Thymus (tissue), 11 donors: Measurements from ENCODE around the gene UTRN. TPM values are rescaled to one million over a fixed set of nuclear protein-coding genes. Genes with fewer than 3 reads are reported as not detected.

Experiments used
- DNase-seq, 9 donors: peaks; one replicate each; pipeline ENCODE4 v3.0.0-alpha.2; 2013; ENCODE audit warnings: low spot score in 9 of 9, low read depth in 6 of 9, missing footprints in 1 of 9
- H3K27ac ChIP-seq, 2 donors: one replicate each; pipeline ENCODE4 v1.5.1; 2013; ENCODE audit warnings: control low read depth in 1 of 2, low read depth in 1 of 2, low read length in 1 of 2, mild to moderate bottlenecking in 1 of 2, moderate library complexity in 1 of 2
- H3K27me3 ChIP-seq, 2 donors: one replicate each; pipeline ENCODE4 v1.5.1; 2013; ENCODE audit warnings: low read length in 1 of 2; ENCODE audit not compliant: control insufficient read depth in 2 of 2, insufficient read depth in 1 of 2
- H3K36me3 ChIP-seq, 2 donors: one replicate each; pipeline ENCODE4 v1.5.1; 2013; ENCODE audit warnings: low read length in 1 of 2, mild to moderate bottlenecking in 1 of 2, moderate library complexity in 1 of 2; ENCODE audit not compliant: control insufficient read depth in 2 of 2, insufficient read depth in 2 of 2
- H3K4me1 ChIP-seq, 2 donors: one replicate each; pipeline ENCODE4 v1.5.1; 2013; ENCODE audit warnings: low read length in 2 of 2; ENCODE audit not compliant: control insufficient read depth in 2 of 2, insufficient read depth in 2 of 2
- H3K4me3 ChIP-seq, 2 donors: one replicate each; pipeline ENCODE4 v1.5.1; 2013; ENCODE audit warnings: low read length in 2 of 2, control low read depth in 1 of 2, mild to moderate bottlenecking in 1 of 2
- H3K9me3 ChIP-seq, 2 donors: one replicate each; pipeline ENCODE4 v1.5.1; 2013; ENCODE audit warnings: low read length in 1 of 2, mild to moderate bottlenecking in 1 of 2; ENCODE audit not compliant: control insufficient read depth in 2 of 2, insufficient read depth in 1 of 2
- WGBS: extraction: QIAGEN DNeasy Blood & Tissue Kit; methylation state at CpG from one replicate; pipeline ENCODE4 v1.1.7; 2013; 5-methylcytosine and 5-hydroxymethylcytosine counted together
- polyA plus RNA-seq: library from polyadenylated mRNA; stranded (reverse); fragments of 200-250 nt; gene quantifications from one replicate; pipeline ENCODE4 v1.2.3, GENCODE V29; 2013
- total RNA-seq: library from RNA; stranded (reverse); fragments of 120-200 nt; gene quantifications from one replicate; pipeline ENCODE4 v1.2.4, GENCODE V29; 2013
- donor health status: healthy.

The UTRN gene
- total and polyA plus RNA-seq, 2 donors, result 16.8 to 59.7 TPM

- H3K27me3 ChIP-seq, result no peaks in the 10 kb centered on the region
- H3K27ac ChIP-seq, result no peak overlapping the region
- 97% methylated on average over 5 of the region's 5 CpGs for WGBS
- DNase-seq, result no peak
- no peak overlapping the region for H3K4me3 ChIP-seq
- no peaks in the 10 kb centered on the region for H3K9me3 ChIP-seq
- no peaks in the 10 kb centered on the region for H3K36me3 ChIP-seq
- H3K4me1 ChIP-seq, result peaks cover 4 to 7% of the 10 kb centered on the region in 2 donors
These were observed 17.7 kb downstream of the UTRN start for GRCh38 chr6:144302701-144303372.

DNA sequence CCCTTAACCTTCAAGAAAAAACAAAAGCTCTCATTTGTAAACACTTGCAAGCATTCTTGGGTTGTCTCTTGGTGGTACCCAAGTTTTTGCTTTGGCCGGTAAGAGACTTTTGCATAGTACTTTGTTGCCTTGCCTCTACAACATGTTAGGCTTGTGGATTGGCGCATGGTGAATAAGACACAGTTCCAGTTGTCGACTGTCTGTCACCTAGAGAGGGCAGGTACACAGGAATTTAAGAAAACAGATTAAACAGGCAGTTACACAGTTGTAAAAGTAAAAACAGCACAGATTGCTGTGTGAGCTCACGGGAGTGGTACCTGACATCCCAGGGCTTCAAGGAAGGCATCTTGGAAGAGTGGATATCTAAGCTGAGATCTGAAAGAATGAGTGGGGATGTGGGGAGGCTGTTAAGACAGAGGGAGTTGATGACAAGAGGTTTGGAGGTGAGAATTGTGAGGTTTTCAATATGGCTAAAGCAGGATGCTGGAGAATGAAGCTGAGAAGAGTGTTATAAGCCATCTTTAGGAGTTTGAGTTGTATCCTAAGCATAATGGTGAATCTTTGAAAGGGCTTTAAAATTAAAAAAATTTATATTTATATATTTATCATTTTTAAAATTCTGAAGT, 19.2 kb downstream of the UTRN start:
- H3K4me1 ChIP-seq, result peaks cover 4 to 7% of the 10 kb centered on the region in 2 donors
- 83% methylated on average over 4 of the region's 4 CpGs for WGBS

GRCh38 chr6:144305567-144305966, 20.4 kb downstream of the UTRN start:
- H3K9me3 ChIP-seq, result no peaks in the 10 kb centered on the region

More for the DNA sequence above, 19.2 kb downstream of the UTRN start:
- no peaks in the 10 kb centered on the region for H3K36me3 ChIP-seq
- H3K27ac ChIP-seq, result no peak overlapping the region
- no peak for DNase-seq
- no peaks in the 10 kb centered on the region for H3K27me3 ChIP-seq
- H3K9me3 ChIP-seq, result no peaks in the 10 kb centered on the region
- H3K4me3 ChIP-seq, result no peak overlapping the region

GRCh38 chr6:144305985-144306384, 20.9 kb downstream of the UTRN start:
- H3K9me3 ChIP-seq, result no peaks in the 10 kb centered on the region
- no peaks in the 10 kb centered on the region for H3K27me3 ChIP-seq
- WGBS, result 26% methylated on average over 3 of the region's 3 CpGs
- H3K27ac ChIP-seq, result peak overlapping the region in 1 of 2 donors; percentile 10
- peaks cover 4 to 7% of the 10 kb centered on the region in 2 donors for H3K4me1 ChIP-seq
- H3K4me3 ChIP-seq, result no peak overlapping the region
- H3K36me3 ChIP-seq, result no peaks in the 10 kb centered on the region
- DNase-seq, result no peak

More at GRCh38 chr6:144305567-144305966, 20.4 kb downstream of the UTRN start:
- H3K36me3 ChIP-seq, result no peaks in the 10 kb centered on the region
- H3K4me1 ChIP-seq, result peaks cover 4 to 7% of the 10 kb centered on the region in 2 donors
- 85% methylated on average over 1 of the region's 1 CpG for WGBS
- H3K4me3 ChIP-seq, result no peak overlapping the region
- peak overlapping the region in 1 of 2 donors; percentile 42 for H3K27ac ChIP-seq
- no peak for DNase-seq
- H3K27me3 ChIP-seq, result no peaks in the 10 kb centered on the region

DNA sequence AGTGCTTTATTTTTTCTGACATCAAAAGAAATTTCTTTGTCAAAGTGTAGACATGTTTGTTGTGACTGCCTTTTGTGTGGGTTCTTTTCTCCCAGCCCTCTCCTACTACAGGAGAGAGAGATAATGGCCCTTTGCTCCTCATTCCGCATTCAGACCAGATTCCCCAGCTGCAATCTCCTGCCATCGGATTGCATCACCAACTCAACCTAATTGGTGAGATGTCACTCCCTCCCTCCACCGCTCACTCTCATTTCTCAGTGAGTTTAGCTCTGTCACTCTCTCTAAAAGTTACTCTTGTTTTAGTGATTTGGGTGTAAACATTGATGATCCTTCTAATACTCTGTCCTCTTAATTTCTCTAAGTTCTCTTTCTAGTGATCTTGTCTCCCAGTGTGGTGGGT, 22.7 kb downstream of the UTRN start:
- DNase-seq, result no peak
- Histone ChIP-seq H3K4me1 (peaks cover 4 to 7% of the 10 kb centered on the region in 2 donors), H3K9me3 (no peaks in the 10 kb centered on the region), H3K27me3 (no peaks in the 10 kb centered on the region), H3K27ac (no peak overlapping the region), H3K36me3 (no peaks in the 10 kb centered on the region), H3K4me3 (no peak overlapping the region)
- 77% methylated on average over 3 of the region's 3 CpGs for WGBS

GRCh38 chr6:144310765-144311164, 25.6 kb downstream of the UTRN start:
- no peak for DNase-seq
- no peaks in the 10 kb centered on the region for H3K9me3 ChIP-seq
- no peaks in the 10 kb centered on the region for H3K27me3 ChIP-seq
- no peak overlapping the region for H3K27ac ChIP-seq
- no peaks in the 10 kb centered on the region for H3K36me3 ChIP-seq
- no peak overlapping the region for H3K4me3 ChIP-seq
- H3K4me1 ChIP-seq, result peaks cover 2 to 5% of the 10 kb centered on the region in 2 donors
- WGBS, result 96% methylated on average over 5 of the region's 5 CpGs

DNA sequence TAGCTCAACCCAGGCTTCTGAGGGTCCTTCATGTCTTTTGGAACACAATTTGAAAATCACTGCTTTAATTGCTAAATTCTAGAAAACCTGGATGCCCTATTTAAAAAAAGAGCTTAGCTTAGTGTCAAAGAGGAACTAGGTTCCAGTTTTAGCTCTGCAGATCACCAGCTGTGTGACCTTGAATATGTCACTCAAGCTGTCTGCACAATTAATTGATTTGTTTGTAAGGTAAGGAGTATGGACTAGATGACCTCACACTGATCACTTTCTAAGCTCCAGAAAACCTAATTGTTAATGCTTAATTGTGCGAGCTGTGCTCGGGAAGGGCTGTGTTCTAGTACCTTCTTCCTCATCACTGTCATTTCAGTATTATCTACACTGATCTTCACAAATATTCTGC, 26.2 kb downstream of the UTRN start:
- WGBS, result 96% methylated on average over 2 of the region's 2 CpGs
- no peak for DNase-seq
- no peak overlapping the region for H3K27ac ChIP-seq

GRCh38 chr6:144314003-144314485, 28.9 kb downstream of the UTRN start:
- no peak for DNase-seq
- no peak overlapping the region for H3K4me3 ChIP-seq

More for the DNA sequence above, 26.2 kb downstream of the UTRN start:
- no peaks in the 10 kb centered on the region for H3K27me3 ChIP-seq
- peaks cover 0 to under 1% of the 10 kb centered on the region in 2 donors for H3K4me1 ChIP-seq
- no peaks in the 10 kb centered on the region for H3K36me3 ChIP-seq
- no peak overlapping the region for H3K4me3 ChIP-seq
- H3K9me3 ChIP-seq, result no peaks in the 10 kb centered on the region

GRCh38 chr6:144314562-144314961, 29.4 kb downstream of the UTRN start:
- no peak overlapping the region for H3K27ac ChIP-seq

More at GRCh38 chr6:144314003-144314485, 28.9 kb downstream of the UTRN start:
- H3K4me1 ChIP-seq, result no peaks in the 10 kb centered on the region
- no peak overlapping the region for H3K27ac ChIP-seq
- H3K36me3 ChIP-seq, result no peaks in the 10 kb centered on the region
- no peaks in the 10 kb centered on the region for H3K27me3 ChIP-seq
- WGBS, result 93% methylated on average over 5 of the region's 5 CpGs
- H3K9me3 ChIP-seq, result no peaks in the 10 kb centered on the region

More at GRCh38 chr6:144314562-144314961, 29.4 kb downstream of the UTRN start:
- H3K4me3 ChIP-seq, result no peak overlapping the region
- H3K9me3 ChIP-seq, result no peaks in the 10 kb centered on the region
- no peak for DNase-seq
- no peaks in the 10 kb centered on the region for H3K36me3 ChIP-seq
- WGBS, result 80% methylated on average over 1 of the region's 1 CpG
- no peaks in the 10 kb centered on the region for H3K27me3 ChIP-seq
- no peaks in the 10 kb centered on the region for H3K4me1 ChIP-seq
